Body of pancreas (tissue), 4 donors: ENCODE data around the gene SLC2A6. TPM values are rescaled to one million over a fixed set of nuclear protein-coding genes. Genes with fewer than 3 reads are reported as not detected.

Experiments used
- ATAC-seq: fragments of 150-250 bp; one replicate; pipeline ENCODE4 v1.9.1; 2016
- DNase-seq, 4 donors: peaks; one replicate each; pipeline ENCODE4 v3.0.0-alpha.2; 2019
- H3K27ac ChIP-seq, 4 donors: fragments of 200-600 bp; sonication (generic); 1 replicate in 3 of 4; 2 replicates in 1 of 4; pipeline versions ENCODE4 v1.5.1 to v1.6.1; 2016 to 2019; ENCODE audit warnings: mild to moderate bottlenecking in 1 of 4, mixed read lengths in 1 of 4, moderate library complexity in 1 of 4
- H3K27me3 ChIP-seq, 2 donors: fragments of 200-600 bp; sonication (generic); one replicate each; pipeline ENCODE4 v1.6.0; 2016; ENCODE audit warnings: mild to moderate bottlenecking in 1 of 2
- H3K36me3 ChIP-seq, 2 donors: fragments of 200-600 bp; sonication (generic); replicated peaks in 1 of 2; 2 replicates each; pipeline ENCODE4 v1.5.1; 2016; ENCODE audit warnings: low read depth in 2 of 2; ENCODE audit not compliant: insufficient read depth in 1 of 2
- H3K4me1 ChIP-seq: fragments of 200-600 bp; sonication (generic); one replicate; pipeline ENCODE4 v1.6.0; 2016
- H3K4me3 ChIP-seq, 2 donors: fragments of 200-600 bp; sonication (generic); 1 replicate in 1 of 2; 2 replicates in 1 of 2; pipeline ENCODE4 v1.5.1; 2016 to 2019
- H3K9me3 ChIP-seq, 3 donors: fragments of 200-600 bp; sonication (generic); 1 replicate in 2 of 3; 2 replicates in 1 of 3; pipeline ENCODE4 v1.5.1; 2016
- POLR2A ChIP-seq, 3 donors: fragments of 450-650 bp; IDR thresholded peaks; one replicate each; pipeline ENCODE4 v1.6.1; 2016; ENCODE audit warnings: antibody characterized with exemption in 3 of 3, mild to moderate bottlenecking in 2 of 3
- WGBS, 2 donors: methylation state at CpG; one replicate each; pipeline ENCODE4 v1.1.5; 2017; 5-methylcytosine and 5-hydroxymethylcytosine counted together
- intact Hi-C: fragments of 100-400 bp; cut with DNase I; formaldehyde crosslinking; loops from one replicate; pipeline ENCODE4 v1.15.1; 2023
- total RNA-seq, 2 donors: library from RNA; depleted of rRNA; stranded (reverse); fragments of >200 nt; gene quantifications; one replicate each; pipeline ENCODE4 v1.1.0, GENCODE V29; 2016
- TF ChIP-seq, protein P1 (sequence below), 7 experiments: fragments of 450-650 bp in 4 of 7; fragments of 200-600 bp in 3 of 7; sonication (generic) in 3 of 7; IDR thresholded peaks; one replicate each; pipeline ENCODE4 v1.5.1; 2016 to 2019; ENCODE audit warnings: antibody characterized with exemption in 7 of 7

SLC2A6 gene
- total RNA-seq, 2 donors from 2014 or later: 2.6 to 3.0 TPM

DNA sequence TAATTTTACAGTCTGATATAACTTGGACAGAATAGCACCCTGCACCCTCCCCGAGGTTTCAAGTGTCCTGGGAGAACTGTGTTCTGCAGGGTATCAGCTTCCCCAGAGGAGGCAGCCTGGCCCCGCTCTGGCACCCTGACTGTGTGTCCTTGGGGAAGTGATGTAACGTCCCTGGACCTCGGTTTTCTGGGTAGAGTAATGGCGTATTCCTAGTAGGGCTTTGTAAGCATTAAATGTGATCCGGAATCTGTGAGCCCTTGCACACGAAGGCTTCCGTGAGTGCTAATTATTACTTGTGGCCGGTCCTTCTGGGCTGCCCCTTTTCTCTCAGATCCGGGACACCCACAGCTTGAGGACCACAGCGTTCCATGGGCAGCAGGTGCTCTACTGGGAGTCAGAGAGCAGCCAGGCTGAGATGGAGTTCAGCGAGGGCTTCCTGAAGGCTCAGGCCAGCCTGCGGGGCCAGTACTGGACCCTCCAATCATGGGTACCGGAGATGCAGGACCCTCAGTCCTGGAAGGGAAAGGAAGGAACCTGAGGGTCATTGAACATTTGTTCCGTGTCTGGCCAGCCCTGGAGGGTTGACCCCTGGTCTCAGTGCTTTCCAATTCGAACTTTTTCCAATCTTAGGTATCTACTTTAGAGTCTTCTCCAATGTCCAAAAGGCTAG is 20.1 kb downstream of the SLC2A6 start:
- 54 to 55% methylated on average over 11 to 16 of the region's 16 CpGs for WGBS, 2 donors
- intact Hi-C loops: no loop called here
- Histone ChIP-seq H3K9me3 (no peaks in the 10 kb centered on the region), H3K4me3 (no peak overlapping the region), H3K36me3 (no peaks in the 10 kb centered on the region), H3K27ac (peak overlapping the region in 2 of 4 donors; percentile 93 to 97), H3K27me3 (no peaks in the 10 kb centered on the region), H3K4me1 (peaks cover 22% of the 10 kb centered on the region)
- TF ChIP-seq, protein P1, sequence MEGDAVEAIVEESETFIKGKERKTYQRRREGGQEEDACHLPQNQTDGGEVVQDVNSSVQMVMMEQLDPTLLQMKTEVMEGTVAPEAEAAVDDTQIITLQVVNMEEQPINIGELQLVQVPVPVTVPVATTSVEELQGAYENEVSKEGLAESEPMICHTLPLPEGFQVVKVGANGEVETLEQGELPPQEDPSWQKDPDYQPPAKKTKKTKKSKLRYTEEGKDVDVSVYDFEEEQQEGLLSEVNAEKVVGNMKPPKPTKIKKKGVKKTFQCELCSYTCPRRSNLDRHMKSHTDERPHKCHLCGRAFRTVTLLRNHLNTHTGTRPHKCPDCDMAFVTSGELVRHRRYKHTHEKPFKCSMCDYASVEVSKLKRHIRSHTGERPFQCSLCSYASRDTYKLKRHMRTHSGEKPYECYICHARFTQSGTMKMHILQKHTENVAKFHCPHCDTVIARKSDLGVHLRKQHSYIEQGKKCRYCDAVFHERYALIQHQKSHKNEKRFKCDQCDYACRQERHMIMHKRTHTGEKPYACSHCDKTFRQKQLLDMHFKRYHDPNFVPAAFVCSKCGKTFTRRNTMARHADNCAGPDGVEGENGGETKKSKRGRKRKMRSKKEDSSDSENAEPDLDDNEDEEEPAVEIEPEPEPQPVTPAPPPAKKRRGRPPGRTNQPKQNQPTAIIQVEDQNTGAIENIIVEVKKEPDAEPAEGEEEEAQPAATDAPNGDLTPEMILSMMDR (IDR thresholded peaks at IDR 0.05): no peak
- TF ChIP-seq POLR2A (IDR thresholded peaks at IDR 0.05): no peak
- no peak for DNase-seq
- ATAC-seq: no peak

DNA sequence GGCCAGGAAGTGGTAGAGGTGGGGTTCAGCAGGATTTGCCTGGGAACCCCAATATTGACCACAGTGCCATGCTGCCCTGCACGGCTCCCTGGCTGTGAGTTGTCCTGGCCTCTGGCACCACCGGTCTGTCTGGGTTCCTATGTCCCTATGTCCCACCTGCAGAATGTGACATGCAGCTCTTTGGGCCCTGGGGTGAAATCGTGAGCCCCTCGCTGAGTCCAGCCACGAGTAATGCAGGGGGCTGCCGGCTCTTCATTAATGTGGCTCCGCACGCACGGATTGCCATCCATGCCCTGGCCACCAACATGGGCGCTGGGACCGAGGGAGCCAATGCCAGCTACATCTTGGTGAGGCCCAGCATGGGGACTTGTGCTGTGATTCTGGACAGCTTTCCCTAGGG is 21.2 kb downstream of the SLC2A6 start:
- Histone ChIP-seq H3K4me3 (no peak overlapping the region), H3K27ac (no peak overlapping the region), H3K4me1 (peaks cover 22% of the 10 kb centered on the region), H3K9me3 (no peaks in the 10 kb centered on the region), H3K36me3 (no peaks in the 10 kb centered on the region), H3K27me3 (no peaks in the 10 kb centered on the region)
- TF ChIP-seq POLR2A (IDR thresholded peaks at IDR 0.05): no peak
- TF ChIP-seq, protein P1 (IDR thresholded peaks at IDR 0.05): no peak
- intact Hi-C loops: no loop called here
- ATAC-seq: no peak
- DNase-seq: no peak
- 89% methylated on average over 11 of the region's 11 CpGs; no CpG with 5 or more reads in 1 of the 2 donors for WGBS, 2 donors

DNA sequence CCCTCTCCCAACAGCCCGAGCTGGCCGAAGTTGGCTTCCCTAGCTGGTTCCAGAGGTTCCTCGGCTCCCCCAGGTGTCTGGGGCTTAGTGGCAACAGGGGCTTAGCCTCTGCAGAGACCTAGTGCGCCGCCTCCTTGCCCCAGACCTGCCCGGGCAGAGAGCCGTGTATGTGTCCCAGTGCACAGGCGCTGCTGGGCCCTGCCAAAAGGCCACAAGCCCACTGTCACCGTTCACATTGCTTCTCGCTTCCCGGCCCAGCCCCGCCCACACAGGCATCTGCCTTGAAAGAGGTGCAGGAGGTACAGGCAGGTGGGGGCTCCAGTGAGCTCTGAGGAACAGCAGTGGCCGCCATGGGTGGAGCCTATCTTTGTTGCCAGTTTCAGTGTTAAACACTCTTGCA is 21.7 kb downstream of the SLC2A6 start:
- DNase-seq (no peak), ATAC-seq (no peak)
- intact Hi-C loops: no loop called here
- WGBS, 2 donors: 86 to 88% methylated on average over 1 to 13 of the region's 13 CpGs
- Histone ChIP-seq H3K9me3 (no peaks in the 10 kb centered on the region), H3K27me3 (no peaks in the 10 kb centered on the region), H3K36me3 (no peaks in the 10 kb centered on the region), H3K4me1 (peaks cover 22% of the 10 kb centered on the region), H3K4me3 (no peak overlapping the region), H3K27ac (no peak overlapping the region)
- no peak for TF ChIP-seq POLR2A (IDR thresholded peaks at IDR 0.05)
- TF ChIP-seq, protein P1 (IDR thresholded peaks at IDR 0.05): no peak

DNA sequence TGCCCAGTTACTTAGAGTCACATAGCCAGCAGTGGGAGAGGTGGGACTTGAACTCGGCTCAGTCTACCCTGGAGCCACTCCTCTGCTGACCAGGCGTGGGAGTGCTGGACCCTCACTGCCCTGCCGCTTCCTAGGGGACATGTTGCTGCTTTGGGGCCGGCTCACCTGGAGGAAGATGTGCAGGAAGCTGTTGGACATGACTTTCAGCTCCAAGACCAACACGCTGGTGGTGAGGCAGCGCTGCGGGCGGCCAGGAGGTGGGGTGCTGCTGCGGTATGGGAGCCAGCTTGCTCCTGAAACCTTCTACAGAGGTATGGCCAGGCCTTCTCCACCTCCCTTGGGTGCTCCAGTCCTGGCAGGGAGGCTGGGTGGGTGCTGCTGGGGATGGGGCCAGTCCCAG is 22.5 kb downstream of the SLC2A6 start:
- 89 to 97% methylated on average over 9 of the region's 9 CpGs for WGBS, 2 donors
- Histone ChIP-seq H3K27ac (no peak overlapping the region), H3K4me1 (peaks cover 18% of the 10 kb centered on the region), H3K4me3 (no peak overlapping the region), H3K27me3 (no peaks in the 10 kb centered on the region), H3K9me3 (no peaks in the 10 kb centered on the region), H3K36me3 (no peaks in the 10 kb centered on the region)
- ATAC-seq: no peak
- TF ChIP-seq POLR2A (IDR thresholded peaks at IDR 0.05): no peak
- TF ChIP-seq, protein P1 (IDR thresholded peaks at IDR 0.05): no peak
- intact Hi-C loops: no loop called here
- DNase-seq: no peak

DNA sequence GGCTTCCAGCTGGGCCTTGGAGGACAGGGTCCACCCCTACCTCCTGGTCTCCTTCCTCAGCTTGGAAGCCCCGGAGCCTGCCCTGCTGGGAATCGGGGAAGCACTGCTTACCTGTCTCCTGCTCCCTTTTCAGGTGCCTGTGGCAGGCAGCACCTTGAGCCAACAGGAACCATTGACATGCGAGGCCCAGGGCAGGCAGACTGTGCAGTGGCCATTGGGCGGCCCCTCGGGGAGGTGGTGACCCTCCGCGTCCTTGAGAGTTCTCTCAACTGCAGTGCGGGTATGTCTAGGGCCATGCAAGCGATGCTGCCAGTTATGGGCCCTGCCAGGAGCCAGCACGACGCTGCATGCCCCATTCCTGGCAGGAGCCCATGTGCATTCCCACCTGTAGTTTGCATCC is 23.0 kb downstream of the SLC2A6 start:
- no peak for ATAC-seq
- no peak for TF ChIP-seq POLR2A (IDR thresholded peaks at IDR 0.05)
- TF ChIP-seq, protein P1 (IDR thresholded peaks at IDR 0.05): no peak
- Histone ChIP-seq H3K4me1 (peaks cover 13% of the 10 kb centered on the region), H3K4me3 (no peak overlapping the region), H3K36me3 (no peaks in the 10 kb centered on the region), H3K27me3 (no peaks in the 10 kb centered on the region), H3K9me3 (no peaks in the 10 kb centered on the region), H3K27ac (no peak overlapping the region)
- DNase-seq: no peak
- intact Hi-C loops: no loop called here
- 87% methylated on average over 11 of the region's 11 CpGs; no CpG with 5 or more reads in 1 of the 2 donors for WGBS, 2 donors
